T47D (cell line): ENCODE data around the gene LCE3A.
"Not testable (repeated sequence)": the region's sequence is repeated elsewhere in the genome, so short reads cannot be mapped to it uniquely, and the experiment has no call there.

Experiments used
- DNase-seq, 2 experiments: peaks; one replicate each; pipeline versions ENCODE4 v3.0.0 to v3.0.0-alpha.2; 2011 to 2012; ENCODE audit warnings: low read depth in 1 of 2, low spot score in 1 of 2
- JUND ChIP-seq: IDR thresholded peaks from 2 replicates; pipeline ENCODE4 v1.6.1; 2012; ENCODE audit warnings: low read depth
- in situ Hi-C: cut with HindIII; loops from 2 replicates; pipeline ENCODE4 v1.10.0; 2016; ENCODE audit warnings: low sequenced_read_pairs, low pct_unique_long_range_greater_than_20kb

Gene LCE3A

DNA sequence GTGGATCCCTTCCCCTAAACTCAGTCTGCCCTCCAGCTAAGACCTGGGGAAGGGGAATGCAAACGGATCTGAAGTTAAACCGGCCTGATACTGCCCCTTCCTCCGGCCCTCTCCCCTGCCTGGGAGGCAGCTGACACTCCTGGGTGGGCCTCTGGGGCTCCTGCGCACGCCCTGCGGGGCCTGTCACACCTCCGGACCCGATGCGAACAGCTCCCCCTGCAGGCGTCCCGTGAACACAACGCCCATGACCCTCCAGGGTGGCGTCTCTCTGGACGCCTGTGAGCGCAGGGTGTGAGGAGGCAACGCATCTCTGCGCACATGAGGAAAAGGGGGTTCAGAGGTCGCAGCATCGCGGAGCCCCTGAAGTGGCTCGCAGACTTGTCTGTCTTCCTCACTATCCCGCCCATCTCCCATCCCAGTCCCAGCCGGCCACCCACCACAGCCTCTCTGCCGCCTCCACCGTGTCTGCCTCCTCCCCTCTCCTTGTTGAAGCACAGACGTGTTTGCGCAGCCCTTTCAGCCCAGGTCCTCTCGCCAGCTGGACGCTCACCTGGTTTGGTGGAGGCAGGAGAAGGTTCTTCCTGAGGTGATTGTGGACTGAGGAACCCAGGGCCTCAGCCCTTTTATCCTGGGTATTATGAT is 421 bp upstream of the LCE3A start:
- in situ Hi-C loops, result no loop called here
- DNase-seq, result peak in 1 of 2 experiments; percentile 0

DNA sequence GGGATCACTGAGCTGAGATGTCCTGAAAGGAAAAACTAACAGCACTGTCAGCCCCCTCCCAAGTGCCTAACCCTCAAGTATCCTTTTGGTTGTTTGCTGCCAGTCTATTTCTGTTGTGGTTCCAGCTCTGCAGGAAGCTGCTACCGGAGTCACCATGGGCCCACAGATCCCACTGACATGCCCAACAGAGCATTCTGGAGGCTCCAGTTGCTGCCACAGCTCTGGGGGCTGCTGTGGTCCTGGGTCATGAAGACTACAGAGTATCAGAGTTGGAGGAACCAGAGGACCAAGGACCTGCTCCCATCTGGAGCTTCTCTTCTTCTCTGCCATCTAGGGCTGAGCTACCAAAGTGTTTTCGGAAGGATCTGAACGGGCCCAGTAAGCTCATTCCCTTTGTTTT is 910 bp downstream of the LCE3A start:
- in situ Hi-C loops, result no loop called here

More for the DNA sequence above, 421 bp upstream of the LCE3A start:
- no peak for TF ChIP-seq JUND

DNA sequence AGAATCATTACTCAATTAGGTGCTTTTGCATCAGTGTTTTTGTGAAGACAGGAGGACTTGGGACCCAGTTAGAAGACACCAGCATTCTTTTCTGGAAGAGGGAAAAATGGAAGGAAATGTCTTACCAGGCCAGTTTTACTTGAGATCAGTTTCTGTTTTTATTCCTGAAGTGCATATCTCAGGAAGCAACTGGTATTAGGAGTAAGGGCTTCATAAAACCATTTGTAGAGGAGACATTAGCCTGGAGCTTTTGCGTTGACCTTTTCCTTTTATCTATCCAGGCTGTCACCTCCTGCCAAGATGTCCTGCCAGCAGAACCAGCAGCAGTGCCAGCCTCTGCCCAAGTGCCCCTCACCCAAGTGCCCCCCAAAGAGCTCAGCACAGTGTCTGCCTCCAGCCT is 9.4 kb downstream of the LCE3A start, which contains the start of gene LCE3B:
Gene LCE3B, plus strand, starts transcription at position 301 of the 400 bp plus-strand sequence. Its CDS starts 0 bp downstream, at position 301.
- DNase-seq, result no peak
- no peak for TF ChIP-seq JUND
- in situ Hi-C loops, result no loop called here

More for the DNA sequence above, 910 bp downstream of the LCE3A start:
- DNase-seq, result peak in 1 of 2 experiments; percentile 0
- no peak for TF ChIP-seq JUND

DNA sequence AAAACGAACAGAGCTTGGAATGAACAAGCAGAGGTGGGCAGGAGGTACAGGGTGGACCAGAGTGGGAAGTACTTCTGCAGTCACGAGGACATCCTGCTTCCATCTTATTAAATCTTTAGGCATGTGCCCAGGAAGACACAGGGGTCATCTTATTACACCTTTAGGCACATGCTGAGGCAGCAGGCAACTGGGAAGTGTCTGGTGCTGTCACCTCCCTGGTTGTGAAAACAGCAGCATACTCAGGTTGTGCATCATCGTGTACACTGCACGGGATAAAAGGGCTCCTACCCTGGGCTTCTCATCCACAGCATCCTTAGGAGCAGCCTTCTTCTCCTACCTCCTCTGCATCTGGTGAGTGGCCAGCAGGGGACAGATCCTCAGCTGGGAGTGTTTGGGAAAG is 23.0 kb downstream of the LCE3A start, which contains the start of gene LCE3C:
Gene LCE3C, plus strand, starts transcription at position 301 of the 400 bp plus-strand sequence. CDS start 498 bp downstream, outside the sequence.
- in situ Hi-C loops, result no loop called here
- no peak for TF ChIP-seq JUND
- DNase-seq, result no peak

DNA sequence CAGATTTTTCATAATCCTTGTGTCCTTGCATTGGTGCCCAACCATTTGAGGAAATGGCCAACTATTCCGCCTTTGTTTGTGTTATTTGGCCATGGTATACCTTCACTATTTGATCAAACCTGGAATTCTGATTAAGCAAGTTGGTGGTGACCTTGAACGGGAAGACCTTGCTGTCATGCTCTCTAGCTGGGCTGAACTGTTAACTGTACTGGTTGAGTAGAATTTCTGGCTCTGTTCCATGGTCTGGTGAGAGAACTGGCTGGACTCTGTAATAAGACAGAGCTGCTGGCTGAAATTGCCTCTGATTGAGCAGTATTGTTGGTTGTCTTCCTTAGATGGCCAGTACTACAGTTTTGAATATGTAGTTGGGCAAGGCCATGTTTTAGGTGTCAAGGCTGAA is 25.9 kb downstream of the LCE3A start:
- no peak for DNase-seq
- in situ Hi-C loops, result no loop called here
- TF ChIP-seq JUND, result no peak

DNA sequence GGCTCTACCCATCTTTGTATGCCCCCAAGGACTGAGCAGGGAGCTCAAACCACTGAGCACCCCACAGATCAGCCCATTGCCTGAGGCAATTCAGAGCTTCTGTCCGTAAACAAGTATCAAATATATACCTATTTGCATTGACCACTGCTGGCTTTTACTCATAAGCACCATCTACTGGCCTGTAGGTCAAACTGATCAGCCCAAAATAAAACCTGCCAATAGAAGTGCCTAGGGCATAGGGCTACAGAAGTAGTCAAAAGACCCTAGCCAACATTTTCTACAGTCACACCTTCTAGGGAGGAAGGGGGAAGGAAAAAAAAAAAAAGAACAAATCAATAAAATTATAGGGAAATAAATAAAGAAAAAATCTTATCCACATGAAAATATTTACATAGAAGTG is 37.3 kb downstream of the LCE3A start:
- in situ Hi-C loops, result no loop called here
- no peak for DNase-seq

DNA sequence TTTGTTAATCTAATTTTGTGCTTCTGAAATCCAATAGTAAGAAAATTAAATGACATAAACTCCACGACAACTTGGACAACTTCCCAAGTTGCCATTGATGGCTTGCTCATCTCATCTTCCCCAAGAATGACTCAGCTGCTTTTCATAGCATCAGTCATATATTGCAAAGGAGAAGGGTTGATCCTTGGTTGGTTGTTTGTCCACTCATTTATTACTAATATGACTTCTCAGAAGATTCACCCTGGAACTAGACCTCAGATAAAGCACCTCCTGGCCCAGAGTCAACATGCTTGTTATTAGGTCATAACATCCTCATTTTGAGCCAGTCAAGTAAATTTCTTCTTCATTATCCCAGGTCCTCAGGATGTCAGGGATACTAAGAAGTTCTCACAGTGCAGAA is 40.3 kb downstream of the LCE3A start:
- in situ Hi-C loops, result no loop called here
- TF ChIP-seq JUND, result no peak
- peak in 1 of 2 experiments; percentile 1 for DNase-seq

More for the DNA sequence above, 37.3 kb downstream of the LCE3A start:
- TF ChIP-seq JUND, result no peak

DNA sequence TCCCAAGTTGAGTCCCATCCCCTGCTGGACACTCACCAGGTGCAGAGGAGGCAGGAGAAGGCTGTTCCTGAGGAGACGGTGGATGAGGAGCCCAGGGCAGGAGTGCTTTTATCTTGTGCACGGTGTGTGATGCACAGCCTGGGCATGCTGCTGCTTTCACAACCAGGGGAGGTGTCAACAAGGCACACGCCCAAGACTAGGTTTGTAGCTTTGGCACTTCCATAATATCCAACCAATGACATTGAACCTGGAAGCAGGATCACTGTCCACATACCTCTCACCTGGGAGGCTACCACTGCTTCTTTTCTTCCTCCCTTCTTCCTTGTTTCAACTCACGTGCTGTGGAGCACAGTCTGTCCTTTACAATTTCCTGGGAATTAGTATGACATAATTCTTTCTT is 42.5 kb downstream of the LCE3A start, which contains the start of gene LCE3D:
Gene LCE3D, minus strand, starts transcription at position 84 of the 400 bp plus-strand sequence. CDS start 580 bp downstream, outside the sequence.
- DNase-seq, result peak; percentile 1 to 2
- TF ChIP-seq JUND, result no peak

DNA sequence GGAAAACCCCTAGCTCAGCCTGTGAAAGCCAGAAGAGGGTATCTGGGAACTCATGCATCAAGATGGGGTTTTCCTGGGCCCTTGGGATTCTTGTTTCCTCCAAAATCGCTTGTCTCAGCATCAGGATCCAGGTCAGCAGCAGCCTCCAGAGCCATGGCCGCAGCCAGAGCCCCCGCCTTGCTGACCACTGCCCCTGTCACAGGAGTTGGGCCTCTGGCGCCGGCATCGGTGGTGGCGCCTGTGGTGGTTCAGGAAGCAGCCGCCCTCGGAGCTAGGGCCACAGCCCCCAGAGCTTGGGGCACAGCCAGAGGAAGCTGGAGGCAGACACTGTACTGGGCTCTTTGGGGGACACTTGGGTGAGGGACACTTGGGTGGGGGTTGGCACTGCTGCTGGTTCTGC is 43.4 kb downstream of the LCE3A start:
- in situ Hi-C loops, DNase-seq: not testable (repeated sequence)

More for the DNA sequence above, 42.5 kb downstream of the LCE3A start, which contains the start of gene LCE3D:
- in situ Hi-C loops, result no loop called here

DNA sequence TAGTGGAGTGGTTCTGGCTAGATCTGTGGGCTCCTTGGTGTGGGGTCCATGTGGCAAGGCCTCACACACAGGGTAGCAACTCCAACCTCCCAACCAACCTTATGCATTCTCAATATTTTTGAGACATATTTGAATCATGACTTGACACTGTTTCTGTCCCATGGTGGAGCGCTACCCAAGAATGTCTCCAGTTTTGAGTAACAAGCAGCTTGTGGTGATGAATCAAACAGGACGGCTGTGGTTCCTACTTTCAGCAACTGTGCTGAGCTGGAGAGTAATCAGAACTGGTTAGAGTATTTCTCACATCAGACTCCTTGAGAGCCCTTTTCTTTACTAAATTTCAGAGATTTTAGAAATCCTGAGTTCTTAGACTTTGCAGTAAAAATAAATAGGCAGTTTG is 45.7 kb downstream of the LCE3A start:
- DNase-seq, result peak; percentile 1 to 2
- in situ Hi-C loops, result no loop called here
- TF ChIP-seq JUND, result no peak
